ENCODE data around the gene CREB5.

CREB5 gene

GRCh38 chr7:28615091-28615490 is 202.8 kb downstream of the CREB5 start:
- no peaks in the 10 kb centered on the region for H3K27me3 ChIP-seq (ENCODE audit: insufficient read depth, low read length, poor library complexity, severe bottlenecking)
- no peaks in the 10 kb centered on the region for H3K9me3 ChIP-seq (ENCODE audit: insufficient read depth, low read depth, low read length)
- no peaks in the 10 kb centered on the region for H3K79me2 ChIP-seq (ENCODE audit: insufficient read depth, low read length)
- no peaks in the 10 kb centered on the region for H4K20me1 ChIP-seq (ENCODE audit: insufficient read depth, low read length, poor library complexity, severe bottlenecking)
- H3K4me1 ChIP-seq (ENCODE audit: insufficient read depth, low read length, poor library complexity, severe bottlenecking): peaks cover 1% of the 10 kb centered on the region
- H3K9me2 ChIP-seq (replicated peaks; ENCODE audit: low read depth, low read length): no peaks in the 10 kb centered on the region
- H2AFZ ChIP-seq (ENCODE audit: low read length): no peak overlapping the region
- no peak overlapping the region for H3K9ac ChIP-seq (ENCODE audit: low read depth, low read length, poor library complexity, severe bottlenecking)
- H3F3A ChIP-seq (ENCODE audit: low read depth): no peaks in the 10 kb centered on the region
- H3K4me3 ChIP-seq (ENCODE audit: low read length, poor library complexity, severe bottlenecking): no peak overlapping the region
- no peaks in the 10 kb centered on the region for H3K36me3 ChIP-seq (ENCODE audit: insufficient read depth, low read length)
- no peak overlapping the region for H3K4me2 ChIP-seq (ENCODE audit: low read depth, low read length, poor library complexity, severe bottlenecking)
- TF ChIP-seq EZH2phosphoT487 (IDR thresholded peaks at IDR 0.05; ENCODE audit: borderline replicate concordance) (no peak), CTCF (conservative IDR thresholded peaks at IDR 0.05; ENCODE audit: low read length) (peak; percentile 58)

- Histone ChIP-seq H3K27me3 (ENCODE audit: insufficient read depth, low read length, poor library complexity, severe bottlenecking) (no peaks in the 10 kb centered on the region), H3K4me1 (ENCODE audit: insufficient read depth, low read length, poor library complexity, severe bottlenecking) (no peaks in the 10 kb centered on the region), H2AFZ (ENCODE audit: low read length) (no peak overlapping the region), H3K9me3 (ENCODE audit: insufficient read depth, low read depth, low read length) (no peaks in the 10 kb centered on the region), H3K36me3 (ENCODE audit: insufficient read depth, low read length) (no peaks in the 10 kb centered on the region), H3F3A (ENCODE audit: low read depth) (no peaks in the 10 kb centered on the region), H3K4me3 (ENCODE audit: low read length, poor library complexity, severe bottlenecking) (no peak overlapping the region), H3K9ac (ENCODE audit: low read depth, low read length, poor library complexity, severe bottlenecking) (no peak overlapping the region), H4K20me1 (ENCODE audit: insufficient read depth, low read length, poor library complexity, severe bottlenecking) (no peaks in the 10 kb centered on the region), H3K9me2 (replicated peaks; ENCODE audit: low read depth, low read length) (no peaks in the 10 kb centered on the region), H3K4me2 (ENCODE audit: low read depth, low read length, poor library complexity, severe bottlenecking) (no peak overlapping the region), H3K79me2 (ENCODE audit: insufficient read depth, low read length) (no peaks in the 10 kb centered on the region)
- TF ChIP-seq CTCF (conservative IDR thresholded peaks at IDR 0.05; ENCODE audit: low read length) (no peak), EZH2phosphoT487 (IDR thresholded peaks at IDR 0.05; ENCODE audit: borderline replicate concordance) (no peak)
Measured at GRCh38 chr7:28617308-28617880, 205.1 kb downstream of the CREB5 start.

GRCh38 chr7:28618383-28618782 is 206.1 kb downstream of the CREB5 start:
- Histone ChIP-seq H3K9me3 (ENCODE audit: insufficient read depth, low read depth, low read length) (no peaks in the 10 kb centered on the region), H4K20me1 (ENCODE audit: insufficient read depth, low read length, poor library complexity, severe bottlenecking) (no peaks in the 10 kb centered on the region), H3K9me2 (replicated peaks; ENCODE audit: low read depth, low read length) (no peaks in the 10 kb centered on the region), H3K4me3 (ENCODE audit: low read length, poor library complexity, severe bottlenecking) (no peak overlapping the region), H3F3A (ENCODE audit: low read depth) (no peaks in the 10 kb centered on the region), H3K36me3 (ENCODE audit: insufficient read depth, low read length) (no peaks in the 10 kb centered on the region), H3K9ac (ENCODE audit: low read depth, low read length, poor library complexity, severe bottlenecking) (no peak overlapping the region), H3K27me3 (ENCODE audit: insufficient read depth, low read length, poor library complexity, severe bottlenecking) (no peaks in the 10 kb centered on the region), H3K79me2 (ENCODE audit: insufficient read depth, low read length) (no peaks in the 10 kb centered on the region), H3K4me2 (ENCODE audit: low read depth, low read length, poor library complexity, severe bottlenecking) (no peak overlapping the region), H3K4me1 (ENCODE audit: insufficient read depth, low read length, poor library complexity, severe bottlenecking) (no peaks in the 10 kb centered on the region), H2AFZ (ENCODE audit: low read length) (no peak overlapping the region)
- TF ChIP-seq CTCF (conservative IDR thresholded peaks at IDR 0.05; ENCODE audit: low read length): no peak

All from Loucy (cell line).